ENCODE results near the gene CTXN1. TPM values are rescaled to one million over a fixed set of nuclear protein-coding genes. Genes with fewer than 3 reads are reported as not detected.

Gene CTXN1
- total RNA-seq, 2 experiments from 2014 or later: not detected

DNA sequence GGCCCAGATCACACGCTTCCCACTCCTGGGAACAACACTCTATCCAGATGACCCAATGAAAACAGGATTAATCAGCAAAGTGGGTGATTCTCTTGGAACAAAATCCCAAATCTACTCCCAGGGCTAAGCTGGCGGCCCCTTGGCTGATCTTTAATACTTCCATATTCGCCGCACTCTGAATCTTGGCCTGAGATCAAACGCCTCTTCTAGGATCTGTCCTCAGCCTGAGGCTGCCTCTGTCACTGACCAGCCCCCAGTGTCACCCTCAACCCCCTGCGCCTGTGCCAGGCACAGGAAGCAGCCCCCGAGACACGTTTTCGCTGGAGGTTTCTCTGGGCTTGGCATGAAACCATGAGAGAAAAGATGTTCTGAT is 2.4 kb upstream of the CTXN1 start:
- H3K27ac Mint-ChIP-seq: no peak overlapping the region
- H3K36me3 Mint-ChIP-seq (ENCODE audit: low read depth): no peaks in the 10 kb centered on the region
- no peak overlapping the region for H3K4me3 Mint-ChIP-seq
- peaks cover 8% of the 10 kb centered on the region for H3K4me1 Mint-ChIP-seq
- ChIA-PET POLR2A (interaction anchor here (0.5 kb wide), 1 partner anchor 548 kb away, joined by 5 read pairs; no protein-coding TSS in a partner anchor), CTCF (interaction anchor here (1.3 to 5.8 kb wide), 4 partner anchors 8 to 74 kb away, joined by 4 to 38 read pairs (median 10); partner anchors contain the start of genes SNAPC2 and TIMM44)
- H3K27me3 Mint-ChIP-seq: no peaks in the 10 kb centered on the region
- no peaks in the 10 kb centered on the region for H3K9me3 Mint-ChIP-seq
- no peak for DNase-seq

GRCh38 chr19:7927605-7928333 is 1.8 kb upstream of the CTXN1 start:
- H3K9me3 Mint-ChIP-seq: no peaks in the 10 kb centered on the region

DNA sequence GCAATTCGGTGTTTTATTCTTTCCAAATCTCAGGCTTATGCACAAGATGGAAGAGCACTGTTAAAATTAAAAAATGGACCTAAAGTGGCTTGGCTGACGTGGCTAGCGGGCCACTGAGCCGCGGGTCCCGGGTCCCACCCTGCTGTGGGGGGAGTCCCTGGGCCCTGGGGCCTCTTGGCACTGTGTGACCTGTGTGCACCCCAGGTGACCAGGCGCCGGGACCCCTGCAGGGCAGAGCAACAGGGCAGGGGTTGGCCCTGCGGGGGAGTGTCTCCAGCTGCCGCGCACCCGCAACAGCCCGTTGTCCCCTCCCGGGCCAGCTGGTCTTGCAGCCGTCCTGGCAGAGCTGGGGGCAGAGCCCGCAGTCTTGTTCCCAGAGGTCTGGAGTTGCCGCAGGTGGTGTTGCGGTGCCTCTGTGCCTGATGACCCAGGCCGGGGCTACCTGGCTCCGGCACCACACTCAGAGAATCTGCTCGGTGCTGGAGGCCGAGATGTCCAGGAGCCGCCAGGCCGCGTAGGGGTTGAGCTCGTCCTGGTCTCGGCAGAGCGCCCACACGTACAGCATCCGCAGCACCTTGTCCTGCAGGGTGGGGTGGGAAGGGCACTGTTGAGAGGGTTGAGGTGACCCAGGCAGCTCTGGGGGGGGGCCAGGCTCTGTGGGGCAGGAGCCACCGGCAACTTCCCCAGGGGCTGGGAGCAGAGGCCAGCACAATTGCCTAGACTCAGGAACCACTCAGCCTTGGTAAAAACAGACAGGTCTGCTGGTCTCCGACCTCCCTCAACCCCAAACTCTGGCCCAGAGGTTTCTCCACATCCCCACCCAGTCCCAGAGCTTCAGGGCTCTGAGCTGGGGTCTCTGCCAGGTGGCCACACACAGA is 1.0 kb upstream of the CTXN1 start:
- H3K4me1 Mint-ChIP-seq: peaks cover 11% of the 10 kb centered on the region
- ChIA-PET POLR2A (no interaction called here), CTCF (interaction anchor here (3.1 to 5.8 kb wide), 2 partner anchors 17 to 58 kb away, joined by 11 to 38 read pairs; partner anchors contain the start of gene TIMM44)
- H3K36me3 Mint-ChIP-seq (ENCODE audit: low read depth): peaks cover 8% of the 10 kb centered on the region
- no peak for DNase-seq
- no peaks in the 10 kb centered on the region for H3K9me3 Mint-ChIP-seq
- H3K27ac Mint-ChIP-seq: no peak overlapping the region
- peak overlapping the region; percentile 57 for H3K4me3 Mint-ChIP-seq
- no peaks in the 10 kb centered on the region for H3K27me3 Mint-ChIP-seq

More at GRCh38 chr19:7927605-7928333, 1.8 kb upstream of the CTXN1 start:
- Mint-ChIP-seq H3K27me3 (no peaks in the 10 kb centered on the region), H3K36me3 (ENCODE audit: low read depth) (peaks cover 3% of the 10 kb centered on the region), H3K4me3 (no peak overlapping the region), H3K4me1 (peaks cover 8% of the 10 kb centered on the region), H3K27ac (no peak overlapping the region)
- no peak for DNase-seq
- ChIA-PET CTCF (interaction anchor here (3.1 to 5.8 kb wide), 2 partner anchors 16 to 59 kb away, joined by 11 to 38 read pairs; partner anchors contain the start of gene TIMM44), POLR2A (no interaction called here)

DNA sequence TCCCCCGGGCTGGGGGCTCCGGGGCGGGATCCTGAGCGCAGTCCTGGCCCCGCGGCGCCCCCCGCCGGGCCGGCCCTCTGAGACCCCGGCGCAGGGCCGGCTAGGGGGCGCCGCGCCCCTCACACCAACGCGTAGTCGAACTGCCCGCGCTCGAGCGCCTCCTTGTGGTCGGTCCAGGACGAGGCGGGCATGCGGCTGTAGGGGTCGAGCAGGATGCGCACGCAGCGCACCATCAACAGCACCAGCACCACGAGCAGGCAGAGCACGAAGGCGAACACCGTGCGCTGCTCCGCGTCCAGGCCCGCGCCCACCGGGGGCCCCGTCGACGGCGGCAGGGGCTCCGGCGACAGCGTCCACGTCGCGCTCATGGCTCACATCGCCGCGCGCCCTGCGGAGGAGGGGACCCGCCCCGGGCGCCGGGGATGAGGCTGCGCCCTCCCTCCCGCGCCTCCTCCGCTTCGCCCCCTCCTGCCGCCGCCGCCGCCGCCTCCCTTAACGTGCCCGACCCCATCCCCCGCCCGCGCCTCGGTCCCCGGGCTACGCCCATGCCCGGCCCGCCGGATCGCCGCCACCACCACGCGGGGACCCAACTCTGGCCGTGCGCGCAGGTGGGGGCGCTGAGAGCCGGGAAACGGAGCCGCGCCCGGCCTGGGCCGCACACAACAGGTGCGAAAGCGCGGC is 624 bp downstream of the CTXN1 start:
- no peaks in the 10 kb centered on the region for H3K27me3 Mint-ChIP-seq
- peaks cover 23% of the 10 kb centered on the region for H3K4me1 Mint-ChIP-seq
- POLR2A ChIA-PET: no interaction called here
- H3K27ac Mint-ChIP-seq: no peak overlapping the region
- DNase-seq: peak; percentile 79
- peak overlapping the region; percentile 73 for H3K4me3 Mint-ChIP-seq
- no peaks in the 10 kb centered on the region for H3K9me3 Mint-ChIP-seq
- CTCF ChIA-PET: no interaction called here
- H3K36me3 Mint-ChIP-seq (ENCODE audit: low read depth): peaks cover 8% of the 10 kb centered on the region

DNA sequence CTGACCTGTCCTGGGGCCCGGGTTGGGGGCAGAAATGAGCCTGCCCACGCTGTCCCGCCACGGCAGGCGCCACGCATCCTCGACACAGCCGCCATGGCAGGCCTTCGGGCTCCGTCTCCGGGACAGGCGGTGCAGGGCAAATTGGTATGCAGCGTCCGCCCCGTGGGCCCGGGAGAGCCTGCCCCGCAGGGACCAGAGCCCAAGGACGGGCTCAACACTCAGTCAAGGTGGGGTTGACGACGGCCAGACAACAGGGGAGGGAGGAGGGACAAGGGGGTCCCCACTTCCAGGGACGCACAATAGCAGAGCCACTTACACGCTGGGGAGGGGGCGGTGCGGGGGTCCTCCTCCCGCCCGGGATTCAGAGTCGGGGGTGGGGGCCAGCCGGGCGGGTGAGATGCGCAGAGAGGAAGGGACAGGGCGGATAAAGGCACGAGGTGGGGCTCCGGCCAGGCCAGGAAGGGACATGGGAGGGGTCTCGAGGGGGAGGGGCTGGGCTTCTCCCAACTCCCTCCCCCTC is 1.2 kb downstream of the CTXN1 start:
- ChIA-PET POLR2A (no interaction called here), CTCF (interaction anchor here (1.7 kb wide), 1 partner anchor 55 kb away, joined by 6 read pairs; no protein-coding TSS in a partner anchor)
- Mint-ChIP-seq H3K4me3 (peak overlapping the region; percentile 25), H3K27me3 (peaks cover 4% of the 10 kb centered on the region), H3K27ac (no peak overlapping the region), H3K36me3 (ENCODE audit: low read depth) (peaks cover 8% of the 10 kb centered on the region), H3K9me3 (no peaks in the 10 kb centered on the region), H3K4me1 (peaks cover 27% of the 10 kb centered on the region)
- no peak for DNase-seq

GRCh38 chr19:7924241-7924640 is 1.7 kb downstream of the CTXN1 start:
- DNase-seq: no peak
- peaks cover 6% of the 10 kb centered on the region for H3K27me3 Mint-ChIP-seq
- no peaks in the 10 kb centered on the region for H3K9me3 Mint-ChIP-seq
- H3K36me3 Mint-ChIP-seq (ENCODE audit: low read depth): peaks cover 8% of the 10 kb centered on the region
- no peak overlapping the region for H3K4me3 Mint-ChIP-seq
- peaks cover 31% of the 10 kb centered on the region for H3K4me1 Mint-ChIP-seq
- ChIA-PET POLR2A (no interaction called here), CTCF (interaction anchor here (1.7 kb wide), 1 partner anchor 55 kb away, joined by 6 read pairs; no protein-coding TSS in a partner anchor)
- H3K27ac Mint-ChIP-seq: no peak overlapping the region

DNA sequence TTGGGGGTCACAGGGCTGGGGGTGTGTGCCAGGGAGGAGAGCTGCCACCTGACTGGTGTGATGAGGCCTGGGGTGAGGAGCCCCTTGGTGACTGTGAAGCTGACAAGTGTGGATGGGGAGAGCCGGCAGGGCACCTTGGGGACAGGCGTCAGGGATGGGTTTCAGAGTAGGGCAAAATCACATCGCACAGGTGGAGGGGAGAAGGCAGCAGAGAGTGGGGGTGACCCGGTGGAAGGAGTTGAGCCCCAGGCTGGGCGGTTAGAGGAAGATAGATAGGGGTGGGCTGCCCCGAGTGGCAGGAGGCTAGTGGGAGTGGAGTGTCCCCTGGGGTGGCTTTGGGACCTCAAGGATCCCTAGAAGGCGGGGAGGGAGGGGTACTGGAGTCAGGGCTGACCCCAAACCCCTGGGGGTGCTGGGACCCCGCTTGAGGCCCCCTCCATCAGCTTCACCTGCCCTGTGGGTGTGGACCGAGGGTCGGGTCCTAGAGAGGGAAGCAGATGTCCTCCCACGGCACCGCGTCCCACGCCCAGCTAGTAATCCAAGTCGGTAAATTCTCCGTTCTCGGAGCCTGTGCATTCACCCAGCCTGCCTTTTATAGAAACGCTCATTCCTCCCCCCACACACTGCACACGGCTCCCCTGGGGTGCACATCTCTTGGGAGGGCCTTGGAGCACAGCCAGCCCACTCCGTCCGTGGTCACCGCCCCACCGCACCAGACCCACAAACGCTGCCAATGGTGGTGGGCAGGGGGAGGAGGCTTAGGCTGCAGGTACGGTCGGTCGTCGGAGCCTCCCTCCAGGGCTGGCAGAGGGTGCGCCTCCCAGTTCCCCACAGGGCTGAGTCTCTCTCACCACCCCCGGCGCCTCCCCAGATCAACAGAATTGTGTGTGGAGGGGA is 2.4 kb downstream of the CTXN1 start:
- H3K36me3 Mint-ChIP-seq (ENCODE audit: low read depth): peaks cover 8% of the 10 kb centered on the region
- CTCF ChIA-PET: interaction anchor here (1.7 kb wide), 1 partner anchor 54 kb away, joined by 6 read pairs; no protein-coding TSS in a partner anchor
- DNase-seq: no peak
- H3K4me3 Mint-ChIP-seq: peak overlapping the region; percentile 25
- POLR2A ChIA-PET: no interaction called here
- peaks cover 31% of the 10 kb centered on the region for H3K4me1 Mint-ChIP-seq
- no peak overlapping the region for H3K27ac Mint-ChIP-seq
- H3K27me3 Mint-ChIP-seq: peaks cover 9% of the 10 kb centered on the region
- no peaks in the 10 kb centered on the region for H3K9me3 Mint-ChIP-seq

- peak overlapping the region; percentile 25 for H3K4me3 Mint-ChIP-seq
- no peaks in the 10 kb centered on the region for H3K9me3 Mint-ChIP-seq
- peaks cover 16% of the 10 kb centered on the region for H3K27me3 Mint-ChIP-seq
- ChIA-PET CTCF (interaction anchor here (1.5 to 1.7 kb wide), 2 partner anchors 21 to 53 kb away, joined by 5 to 6 read pairs; partner anchors contain the start of gene TIMM44), POLR2A (no interaction called here)
- H3K36me3 Mint-ChIP-seq (ENCODE audit: low read depth): peaks cover 8% of the 10 kb centered on the region
- peaks cover 36% of the 10 kb centered on the region for H3K4me1 Mint-ChIP-seq
- H3K27ac Mint-ChIP-seq: no peak overlapping the region
- no peak for DNase-seq
Measured at GRCh38 chr19:7922836-7923195, 3.1 kb downstream of the CTXN1 start.

- no peaks in the 10 kb centered on the region for H3K9me3 Mint-ChIP-seq
- H3K4me3 Mint-ChIP-seq: peak overlapping the region; percentile 30
- H3K27me3 Mint-ChIP-seq: peaks cover 19% of the 10 kb centered on the region
- H3K27ac Mint-ChIP-seq: no peak overlapping the region
- H3K36me3 Mint-ChIP-seq (ENCODE audit: low read depth): peaks cover 8% of the 10 kb centered on the region
- ChIA-PET CTCF (interaction anchor here (1.5 to 2.8 kb wide), 2 partner anchors 22 to 53 kb away, joined by 5 to 13 read pairs; partner anchors contain the start of gene TIMM44), POLR2A (no interaction called here)
- peaks cover 37% of the 10 kb centered on the region for H3K4me1 Mint-ChIP-seq
- no peak for DNase-seq
Measured at GRCh38 chr19:7921967-7922835, 3.7 kb downstream of the CTXN1 start.

DNA sequence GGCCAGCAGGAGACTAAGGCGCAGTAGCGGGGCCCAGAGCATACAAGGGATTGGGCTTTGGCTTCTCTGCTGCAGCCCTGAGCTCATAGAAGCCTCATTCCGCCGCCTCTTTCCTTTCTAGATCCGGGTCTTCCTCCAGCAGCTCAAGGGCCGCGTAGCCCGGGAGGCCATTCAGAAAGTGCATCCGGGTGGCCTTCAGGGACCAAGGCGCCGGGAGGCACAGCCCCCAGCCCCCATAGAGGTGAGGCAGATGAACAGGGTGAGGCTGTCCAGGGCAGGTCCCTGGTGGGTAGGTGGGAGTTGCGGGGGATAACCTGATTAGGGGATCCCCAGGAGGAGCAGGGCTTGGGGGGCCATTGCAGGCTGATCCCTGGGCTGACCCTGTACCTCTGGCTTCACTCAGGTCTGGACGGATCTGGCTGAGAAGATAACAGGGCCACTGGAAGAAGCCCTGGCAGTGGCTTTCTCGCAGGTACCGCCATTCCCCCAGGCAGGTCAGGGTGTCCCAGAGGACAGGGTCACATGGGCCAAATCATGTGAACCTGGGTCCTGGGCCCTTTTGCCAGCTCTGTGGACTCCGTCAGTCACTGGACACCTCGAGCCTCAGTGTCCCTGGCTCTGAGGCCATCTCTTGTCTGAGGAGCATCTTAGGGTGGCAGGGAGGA is 4.5 kb downstream of the CTXN1 start:
- Mint-ChIP-seq H3K27ac (peak overlapping the region; percentile 94), H3K9me3 (no peaks in the 10 kb centered on the region), H3K27me3 (peaks cover 23% of the 10 kb centered on the region), H3K4me3 (peak overlapping the region; percentile 87), H3K36me3 (ENCODE audit: low read depth) (peaks cover 8% of the 10 kb centered on the region), H3K4me1 (peaks cover 40% of the 10 kb centered on the region)
- CTCF ChIA-PET: interaction anchor here (1.1 to 2.8 kb wide), 5 partner anchors 18 to 52 kb away, joined by 3 to 19 read pairs (median 13); partner anchors contain the start of genes MAP2K7 and TIMM44
- POLR2A ChIA-PET: interaction anchor here (1.0 to 1.4 kb wide), 2 partner anchors 8 to 22 kb away, joined by 3 read pairs; partner anchors contain the start of gene TIMM44
- no peak for DNase-seq

Data from activated CD4-positive, alpha-beta T cell treated with anti-CD3 and anti-CD28 coated beads, Interleukin-2, amount 10 ng/mL, durations not matched to agents 7 days and 5 days (primary cell).